NCI-H345 treated with DMSO at 0.1 percent for 48 hours (cell line): ENCODE data around the gene RABL6.
"Not testable (repeated sequence)": the region's sequence is repeated elsewhere in the genome, so short reads cannot be mapped to it uniquely, and the experiment has no call there.

Source experiments
- DNase-seq: peaks from one replicate; lab custom pipeline; 2025; ENCODE audit not compliant: unreplicated experiment; lab: John Stamatoyannopoulos, UW

RABL6 gene

GRCh38 chr9:136815422-136815782 lies 7.7 kb downstream of the RABL6 start:
- no peak for DNase-seq

GRCh38 chr9:136820971-136821825 lies 13.4 kb downstream of the RABL6 start:
- no peak for DNase-seq

- no peak for DNase-seq
These were observed 14.2 kb downstream of the RABL6 start for GRCh38 chr9:136821826-136822544.

GRCh38 chr9:136823136-136824046 lies 15.6 kb downstream of the RABL6 start:
- DNase-seq, result no peak

DNA sequence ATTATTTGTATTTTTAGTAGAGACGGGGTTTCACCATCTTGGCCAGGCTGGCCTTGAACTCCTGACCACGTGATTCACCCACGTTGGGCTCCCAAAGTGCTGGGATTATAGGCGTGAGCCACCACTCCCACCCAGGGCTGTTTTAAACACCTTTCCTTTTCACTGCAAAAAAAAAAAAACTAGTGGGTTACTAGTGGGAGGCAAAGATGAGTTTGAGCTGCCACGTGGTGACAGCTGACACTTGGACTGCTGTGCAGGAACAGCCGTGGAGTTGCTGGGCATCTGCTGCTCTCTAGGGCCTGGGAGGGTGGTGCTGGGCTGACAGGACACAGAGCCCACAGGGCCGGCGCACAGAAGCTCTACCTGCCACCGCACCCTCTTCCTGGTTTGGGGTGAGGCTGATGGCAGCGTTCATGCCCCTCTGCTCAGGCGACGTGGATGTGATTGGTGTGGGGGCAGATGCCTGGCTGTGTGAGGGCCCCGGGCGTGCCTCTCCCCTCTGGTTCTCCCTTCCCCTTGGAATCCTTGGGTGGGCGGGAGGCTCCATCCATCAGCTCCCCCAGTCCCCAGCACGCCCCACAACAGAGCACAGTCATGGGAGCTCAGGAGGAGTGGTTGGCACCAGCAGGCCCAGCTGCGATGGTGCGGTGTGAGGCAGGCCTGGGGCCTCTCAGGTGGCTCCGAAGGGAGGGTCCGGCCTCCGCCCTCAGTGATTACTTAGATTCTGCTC lies 16.9 kb downstream of the RABL6 start:
- no peak for DNase-seq

- DNase-seq, result no peak
These were observed 17.8 kb downstream of the RABL6 start for GRCh38 chr9:136825295-136826187.

DNA sequence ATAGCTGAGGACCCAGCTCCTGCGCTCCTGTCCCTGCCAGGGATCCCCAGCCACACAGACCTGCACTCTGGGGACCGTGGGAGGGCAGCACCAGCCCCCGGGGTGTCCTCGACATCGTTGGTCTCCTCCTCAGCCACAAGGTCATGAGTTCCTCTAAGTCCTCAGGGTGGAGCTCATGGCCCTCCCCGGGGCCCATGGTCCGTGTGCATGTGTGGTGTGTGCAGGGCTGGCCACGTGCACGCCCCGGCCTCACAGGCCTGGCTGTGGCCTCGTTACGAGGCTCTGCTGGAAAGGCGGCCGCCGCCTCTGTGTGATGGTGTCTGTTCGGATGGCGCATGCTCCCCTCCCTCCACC lies 18.4 kb downstream of the RABL6 start:
- no peak for DNase-seq

- no peak for DNase-seq
These were observed 19.2 kb downstream of the RABL6 start for GRCh38 chr9:136826703-136827582.

- no peak for DNase-seq
These were observed 20.2 kb downstream of the RABL6 start for GRCh38 chr9:136827794-136828473.

DNA sequence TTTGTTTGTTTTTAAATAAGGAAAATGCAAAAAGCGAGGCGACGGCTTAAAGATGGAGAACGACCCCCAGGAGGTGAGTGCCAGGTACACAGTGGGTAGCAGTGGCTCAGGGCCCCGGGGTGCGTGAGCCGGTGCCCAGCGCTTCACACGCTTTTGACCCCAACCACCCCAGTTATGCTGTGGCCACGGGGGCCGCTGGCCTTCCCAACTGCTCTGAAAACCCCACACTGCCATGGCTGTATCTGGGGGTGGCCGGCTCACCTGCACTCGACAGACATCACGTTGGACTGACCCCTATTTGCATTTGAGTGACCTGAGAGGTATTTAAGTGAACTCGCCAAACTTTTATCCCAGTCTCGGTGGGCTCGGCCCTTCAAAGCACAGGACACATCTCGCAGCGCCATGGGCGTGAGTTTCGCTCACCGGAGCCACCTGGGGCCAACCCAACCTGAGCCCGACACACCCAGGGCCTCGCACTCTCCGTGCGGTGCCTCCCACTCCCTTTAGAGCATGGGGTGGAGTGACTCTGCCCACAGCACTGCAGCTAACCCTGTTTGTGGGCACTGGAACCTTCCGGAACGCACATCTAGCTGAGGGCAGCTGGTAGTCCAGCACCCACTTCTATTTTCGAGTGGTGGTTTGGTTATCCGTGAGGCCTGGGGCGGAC lies 20.9 kb downstream of the RABL6 start:
- no peak for DNase-seq

GRCh38 chr9:136829412-136829811 lies 21.7 kb downstream of the RABL6 start:
- no peak for DNase-seq

DNA sequence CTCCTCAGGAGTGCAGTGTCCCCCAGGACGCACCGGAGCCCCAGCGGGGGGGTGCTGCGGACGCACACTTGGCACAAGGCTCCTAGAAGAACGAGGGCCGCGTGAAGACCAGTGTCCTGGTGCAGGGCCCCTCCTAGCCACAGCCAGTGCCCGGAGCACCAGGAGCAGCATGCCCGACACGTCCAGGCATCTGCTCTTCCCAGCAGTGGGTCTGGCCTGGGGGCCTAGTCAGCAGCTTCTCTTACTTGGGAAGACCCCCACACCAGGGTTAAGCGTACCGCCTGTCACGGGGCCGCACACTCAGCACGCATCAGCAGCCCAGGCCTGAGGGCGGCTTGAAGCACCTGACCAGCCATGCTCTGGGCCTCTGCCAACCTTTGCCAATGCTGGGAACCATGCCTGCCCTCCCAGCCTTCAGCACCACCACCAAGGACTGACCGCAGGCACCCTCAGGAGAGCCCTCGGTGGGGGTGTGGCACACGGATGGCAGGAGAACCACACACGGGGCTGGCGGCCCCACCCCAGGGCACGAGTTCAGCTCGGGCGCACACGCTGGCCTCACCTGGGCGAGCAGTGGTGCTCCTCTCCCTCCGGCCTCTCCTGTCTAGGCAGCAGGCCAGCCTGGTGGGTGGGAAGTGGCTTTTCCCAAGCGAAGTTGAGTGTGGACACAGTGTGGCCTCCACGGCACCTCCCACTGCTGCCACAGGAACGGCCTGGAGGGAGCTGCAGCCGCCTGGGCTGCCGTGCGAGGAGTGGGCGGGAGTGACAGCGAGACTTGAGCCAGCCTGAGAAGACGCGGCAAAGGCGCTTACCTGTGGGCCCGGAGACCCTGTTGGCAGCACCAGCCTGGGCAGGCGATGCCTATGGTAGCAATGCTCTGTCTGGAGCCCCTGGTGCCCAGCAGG lies 22.5 kb downstream of the RABL6 start:
- no peak for DNase-seq

DNA sequence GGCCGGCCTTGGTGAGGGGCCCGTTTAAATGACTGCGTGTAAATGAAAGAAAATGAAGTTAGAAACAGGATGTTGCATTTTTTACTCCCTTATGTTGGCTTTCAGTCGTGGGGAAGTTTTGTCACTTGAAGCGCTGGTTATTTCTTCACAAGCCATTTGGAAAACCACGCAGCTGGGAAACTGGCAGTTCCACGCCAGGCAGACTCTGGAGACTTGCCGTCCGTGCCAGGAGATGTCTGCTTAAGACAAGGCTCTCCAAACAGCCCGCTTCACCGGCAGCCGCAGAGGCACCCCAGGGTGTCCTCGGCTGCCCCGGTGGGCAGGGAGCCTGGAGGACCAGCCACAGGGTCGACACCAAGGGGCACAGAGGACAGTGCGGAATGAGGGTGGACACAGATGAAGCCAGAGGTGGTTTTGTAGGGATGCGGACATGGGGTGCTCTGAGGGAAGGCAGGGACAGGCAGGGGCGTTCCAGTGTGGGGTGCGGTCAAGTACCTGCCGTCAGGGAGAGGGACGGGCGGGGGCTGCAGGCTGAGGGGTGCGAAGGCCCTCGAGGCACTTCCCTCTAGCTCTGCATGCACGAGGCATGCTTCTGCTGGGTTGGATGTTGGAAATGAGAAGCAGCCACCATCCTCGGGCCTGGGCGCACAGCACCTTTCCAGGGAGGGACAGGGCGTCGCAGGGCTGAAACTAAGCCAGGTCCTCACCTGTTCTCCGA lies 23.4 kb downstream of the RABL6 start:
- DNase-seq, result no peak

GRCh38 chr9:136831720-136832104 lies 24.0 kb downstream of the RABL6 start:
- DNase-seq, result no peak

GRCh38 chr9:136832581-136832980 lies 24.8 kb downstream of the RABL6 start:
- DNase-seq, result no peak

DNA sequence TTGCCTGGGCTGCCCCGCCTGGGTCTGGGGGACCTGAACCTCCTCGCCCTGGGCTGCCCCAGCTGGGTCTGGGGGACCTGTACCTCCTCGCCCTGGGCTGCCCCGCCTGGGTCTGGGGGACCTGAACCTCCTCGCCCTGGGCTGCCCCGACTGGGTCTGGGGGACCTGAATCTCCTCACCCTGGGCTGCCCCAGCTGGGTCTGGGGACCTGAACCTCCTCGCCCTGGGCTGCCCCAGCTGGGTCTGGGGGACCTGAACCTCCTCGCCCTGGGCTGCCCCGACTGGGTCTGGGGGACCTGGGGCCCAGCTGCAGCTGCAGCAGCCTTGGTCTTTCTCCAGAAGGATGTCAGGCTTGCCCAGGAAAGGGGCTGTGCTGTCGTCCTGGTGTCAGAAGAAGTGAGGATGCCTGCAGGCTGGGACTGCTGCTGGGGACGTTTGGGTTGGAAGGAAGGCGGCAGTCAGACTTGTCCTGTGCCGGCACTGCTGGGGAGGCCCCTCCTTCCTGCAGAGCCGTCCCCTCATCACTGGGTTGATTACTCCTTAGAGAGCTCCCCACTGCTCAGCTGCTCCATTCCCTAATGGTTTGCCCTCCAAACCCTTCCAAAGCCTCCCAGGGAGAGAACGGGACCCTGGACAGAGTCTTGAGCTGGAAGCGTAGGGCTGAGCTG lies 25.8 kb downstream of the RABL6 start:
- DNase-seq, result not testable (repeated sequence)
